ENCODE results near the gene HGFAC. TPM values are rescaled to one million over a fixed set of nuclear protein-coding genes. Genes with fewer than 3 reads are reported as not detected.

Gene HGFAC
- total RNA-seq, 1 experiment from 2014 or later, result 0.37 TPM

DNA sequence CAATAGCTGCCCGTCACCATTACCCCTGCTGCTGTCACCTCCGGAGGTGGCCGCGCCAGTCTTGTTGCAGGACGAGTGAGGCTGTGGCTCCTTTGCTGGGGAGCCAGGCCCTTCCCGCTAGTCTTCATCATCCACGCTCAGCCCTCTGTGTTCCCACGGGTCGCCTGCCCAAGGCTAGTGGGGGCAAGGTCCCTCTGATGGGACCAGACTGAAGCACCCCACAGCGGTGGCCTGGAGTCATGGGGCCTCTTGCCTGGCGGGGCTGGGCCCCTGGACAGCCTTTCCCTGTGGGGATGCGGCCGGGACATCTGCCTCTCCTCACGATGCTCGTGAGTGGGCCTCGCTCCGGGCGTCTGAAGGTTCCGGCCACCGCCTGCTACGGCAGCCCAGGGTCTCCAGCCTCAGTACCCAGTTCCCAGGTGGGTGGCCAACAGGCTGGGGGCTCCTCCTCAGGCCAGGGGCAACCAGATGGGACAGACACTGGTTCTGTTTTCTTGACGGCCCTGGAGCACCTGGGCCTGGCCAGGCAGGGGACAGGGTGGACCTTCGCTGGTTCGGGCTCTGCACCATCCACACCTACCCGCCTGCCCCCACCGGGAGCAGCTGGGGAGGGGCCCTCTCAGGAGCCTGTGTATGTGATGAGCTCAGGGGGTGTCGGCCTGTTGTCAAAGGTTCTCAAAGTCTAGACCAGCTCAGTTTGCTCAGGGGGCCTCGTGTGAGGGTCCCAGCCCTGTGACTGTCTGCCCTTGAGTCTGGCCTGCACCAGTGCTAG lies 53.6 kb downstream of the HGFAC start:
- H4K5ac ChIP-seq (ENCODE audit: insufficient read length, low read depth, low read length), result no peak overlapping the region
- no peaks in the 10 kb centered on the region; a peak in 1 of 7 replicates for H3K36me3 Mint-ChIP-seq (ENCODE audit: insufficient read depth in 1 of 3, low read depth in 3 of 3)
- H3K23ac ChIP-seq (ENCODE audit: insufficient read length, low read depth, low read length), result no peak overlapping the region
- H3K4me3 Mint-ChIP-seq, result no peak overlapping the region
- no peak overlapping the region for H2BK15ac ChIP-seq (ENCODE audit: low read depth, low read length)
- TF ChIP-seq, protein P1, sequence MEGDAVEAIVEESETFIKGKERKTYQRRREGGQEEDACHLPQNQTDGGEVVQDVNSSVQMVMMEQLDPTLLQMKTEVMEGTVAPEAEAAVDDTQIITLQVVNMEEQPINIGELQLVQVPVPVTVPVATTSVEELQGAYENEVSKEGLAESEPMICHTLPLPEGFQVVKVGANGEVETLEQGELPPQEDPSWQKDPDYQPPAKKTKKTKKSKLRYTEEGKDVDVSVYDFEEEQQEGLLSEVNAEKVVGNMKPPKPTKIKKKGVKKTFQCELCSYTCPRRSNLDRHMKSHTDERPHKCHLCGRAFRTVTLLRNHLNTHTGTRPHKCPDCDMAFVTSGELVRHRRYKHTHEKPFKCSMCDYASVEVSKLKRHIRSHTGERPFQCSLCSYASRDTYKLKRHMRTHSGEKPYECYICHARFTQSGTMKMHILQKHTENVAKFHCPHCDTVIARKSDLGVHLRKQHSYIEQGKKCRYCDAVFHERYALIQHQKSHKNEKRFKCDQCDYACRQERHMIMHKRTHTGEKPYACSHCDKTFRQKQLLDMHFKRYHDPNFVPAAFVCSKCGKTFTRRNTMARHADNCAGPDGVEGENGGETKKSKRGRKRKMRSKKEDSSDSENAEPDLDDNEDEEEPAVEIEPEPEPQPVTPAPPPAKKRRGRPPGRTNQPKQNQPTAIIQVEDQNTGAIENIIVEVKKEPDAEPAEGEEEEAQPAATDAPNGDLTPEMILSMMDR (conservative IDR thresholded peaks at IDR 0.05), result no peak
- H3T11ph ChIP-seq (ENCODE audit: low read length), result no peak overlapping the region
- no peak overlapping the region for H2BK12ac ChIP-seq (ENCODE audit: insufficient read length, low read depth, low read length)
- H3K56ac ChIP-seq (ENCODE audit: insufficient read length, low read depth, low read length), result no peak overlapping the region
- no peak overlapping the region for H3K27ac Mint-ChIP-seq
- H3K23me2 ChIP-seq (ENCODE audit: insufficient read length, low read depth, low read length, poor library complexity, severe bottlenecking), result no peaks in the 10 kb centered on the region
- DNase-seq, result no peak
- no peaks in the 10 kb centered on the region for H3K79me2 ChIP-seq (ENCODE audit: insufficient read depth, low read length)
- H4K8ac ChIP-seq (replicated peaks; ENCODE audit: insufficient read length, low read depth, low read length), result no peak overlapping the region
- no peak overlapping the region for H3K4ac ChIP-seq (ENCODE audit: low read depth, low read length)
- no peak overlapping the region for H3K18ac ChIP-seq (ENCODE audit: insufficient read length, low read depth, low read length)
- H3K79me1 ChIP-seq (ENCODE audit: insufficient read depth, low read depth, low read length, poor library complexity, severe bottlenecking), result no peaks in the 10 kb centered on the region
- H3K9me3 Mint-ChIP-seq, result no peaks in the 10 kb centered on the region; a peak in 1 of 5 replicates
- no peak overlapping the region for H3K14ac ChIP-seq (ENCODE audit: insufficient read depth, low read length)
- no peak overlapping the region for H2AK5ac ChIP-seq (ENCODE audit: insufficient read length, low read length)
- peaks cover 90% of the 10 kb centered on the region for H3K27me3 Mint-ChIP-seq (ENCODE audit: low read depth)
- no peak overlapping the region for H2BK5ac ChIP-seq (ENCODE audit: insufficient read length, low read length)
- H3K4me1 Mint-ChIP-seq, result peaks cover 12 to 24% of the 10 kb centered on the region in 2 experiments
- H2BK120ac ChIP-seq (ENCODE audit: low read depth, low read length, poor library complexity, severe bottlenecking), result no peak overlapping the region
- H3K4me1 ChIP-seq (ENCODE audit: insufficient read depth, low read length), result no peaks in the 10 kb centered on the region
- H3K27me3 ChIP-seq (ENCODE audit: insufficient read depth, low read length), result peaks cover 25% of the 10 kb centered on the region; the same call in 1 of the 2 replicates
- H3K9ac ChIP-seq (ENCODE audit: extremely low read depth, insufficient read length, low read length), result no peak overlapping the region
- no peaks in the 10 kb centered on the region for H3K9me3 ChIP-seq (ENCODE audit: control insufficient read depth, low read depth, low read length)
- H2BK20ac ChIP-seq (ENCODE audit: low read depth, low read length, poor library complexity, severe bottlenecking), result no peak overlapping the region
- no peak overlapping the region for H3K4me2 ChIP-seq (ENCODE audit: insufficient read depth, insufficient read length, low read length)
- WGBS (ENCODE audit: extremely low coverage, insufficient read length, low lambda C conversion rate), result no CpG with 5 or more reads among the region's 28 CpGs
- H4K91ac ChIP-seq (ENCODE audit: insufficient read length, low read depth, low read length), result no peak overlapping the region
- H2AFZ ChIP-seq (ENCODE audit: low read length), result no peak overlapping the region
- peaks cover 4% of the 10 kb centered on the region for H4K20me1 ChIP-seq (ENCODE audit: control insufficient read depth, insufficient read depth, insufficient read length)
- H3K27ac ChIP-seq (ENCODE audit: insufficient read length, low read depth, low read length), result no peak overlapping the region

Measured in H9 (cell line).